Thyroid gland (tissue), 4 donors: ENCODE results near the gene CRYZ.
"Not testable (repeated sequence)": the region's sequence is repeated elsewhere in the genome, so short reads cannot be mapped to it uniquely, and the experiment has no call there.

Source experiments
- CTCF ChIP-seq, 6 experiments: fragments of 200-600 bp in 3 of 6; fragments of 450-650 bp in 3 of 6; sonication (generic) in 3 of 6; IDR thresholded peaks; one replicate each; pipeline ENCODE4 v1.5.1; 2016 to 2019; ENCODE audit warnings: antibody characterized with exemption in 6 of 6, mild to moderate bottlenecking in 2 of 6, inconsistent platforms in 1 of 6, moderate library complexity in 1 of 6
- POLR2A ChIP-seq, 2 donors: fragments of 450-650 bp; IDR thresholded peaks; one replicate each; pipeline ENCODE4 v1.6.1; 2017; ENCODE audit warnings: antibody characterized with exemption in 2 of 2, mild to moderate bottlenecking in 2 of 2, moderate library complexity in 1 of 2

GRCh38 chr1:74732071-74732946 lies 541 bp downstream of the CRYZ start:
- TF ChIP-seq CTCF, POLR2A (IDR thresholded peaks at IDR 0.05): not testable (repeated sequence)
